Measurements from ENCODE around the gene CORO2B. TPM values are rescaled to one million over a fixed set of nuclear protein-coding genes. Genes with fewer than 3 reads are reported as not detected.

CORO2B gene
- polyA plus RNA-seq, 1 donor from 2014 or later = 15.1 TPM

DNA sequence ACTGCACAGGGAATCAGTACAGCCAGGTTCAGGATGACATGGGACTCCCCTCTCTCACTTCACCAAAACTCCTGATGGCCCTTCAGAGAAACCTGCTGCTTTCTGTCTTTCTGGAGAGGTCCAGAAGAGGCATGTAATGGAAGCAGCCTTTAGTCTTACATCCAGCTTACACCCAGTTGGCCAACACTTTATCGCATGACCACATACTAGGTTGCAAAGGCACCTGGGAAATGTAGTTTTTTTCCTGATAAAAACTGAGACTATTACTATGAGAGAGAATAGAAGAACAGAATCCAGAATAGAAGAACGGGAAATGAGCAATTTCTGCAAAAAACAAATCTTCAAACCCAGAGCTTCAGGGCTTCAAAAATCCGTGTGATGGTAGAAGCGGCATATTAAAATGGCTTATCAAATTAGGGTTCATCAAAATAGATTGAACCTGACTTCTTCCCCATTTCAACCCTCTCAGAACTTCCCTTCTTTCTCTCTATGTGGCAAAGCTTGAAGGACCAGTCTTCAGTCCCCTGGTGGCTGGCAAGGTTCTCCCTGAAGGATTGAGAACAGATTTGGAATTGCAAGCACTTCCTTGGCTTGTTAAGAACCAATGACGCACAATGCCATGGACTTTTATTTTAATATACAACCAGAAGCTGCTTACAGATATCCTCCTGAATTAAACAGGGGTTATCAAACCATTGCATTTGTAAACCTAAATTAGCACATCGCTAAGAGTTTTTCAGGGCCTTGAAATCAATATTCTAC lies 34.4 kb downstream of the CORO2B start:
- Histone ChIP-seq H3K9me3 (ENCODE audit: low read length) (no peaks in the 10 kb centered on the region), H3K4me2 (ENCODE audit: low read length) (no peak overlapping the region), H3K27ac (ENCODE audit: low read length) (no peak overlapping the region), H3K79me2 (replicated peaks; ENCODE audit: insufficient read depth, low read length) (peaks cover 10% of the 10 kb centered on the region), H3K9ac (ENCODE audit: low read length) (no peak overlapping the region), H3K27me3 (ENCODE audit: insufficient read depth, low read depth, low read length) (no peaks in the 10 kb centered on the region), H4K20me1 (ENCODE audit: insufficient read depth) (no peaks in the 10 kb centered on the region), H2AFZ (ENCODE audit: low read depth, low read length) (no peak overlapping the region), H3F3A (ENCODE audit: insufficient read depth, low read length, poor library complexity, severe bottlenecking) (no peaks in the 10 kb centered on the region), H3K9me2 (ENCODE audit: insufficient read depth, low read length) (no peaks in the 10 kb centered on the region), H3K36me3 (ENCODE audit: insufficient read depth, low read length) (no peaks in the 10 kb centered on the region), H3K4me3 (ENCODE audit: low read length) (no peak overlapping the region)
- no peak for TF ChIP-seq SMC3 (conservative IDR thresholded peaks at IDR 0.05; ENCODE audit: poor library complexity)
- no peak for TF ChIP-seq EP300 (conservative IDR thresholded peaks at IDR 0.05; ENCODE audit: poor library complexity, severe bottlenecking)
- TF ChIP-seq RAD21 (conservative IDR thresholded peaks at IDR 0.05) = no peak
- TF ChIP-seq POLR2AphosphoS5 (IDR thresholded peaks at IDR 0.05) = no peak
- TF ChIP-seq TAF1 (IDR thresholded peaks at IDR 0.05; ENCODE audit: low read depth) = no peak
- TF ChIP-seq EZH2 (IDR thresholded peaks at IDR 0.05; ENCODE audit: borderline replicate concordance, insufficient read depth, low read length, poor library complexity, severe bottlenecking) = no peak
- TF ChIP-seq, protein P1, sequence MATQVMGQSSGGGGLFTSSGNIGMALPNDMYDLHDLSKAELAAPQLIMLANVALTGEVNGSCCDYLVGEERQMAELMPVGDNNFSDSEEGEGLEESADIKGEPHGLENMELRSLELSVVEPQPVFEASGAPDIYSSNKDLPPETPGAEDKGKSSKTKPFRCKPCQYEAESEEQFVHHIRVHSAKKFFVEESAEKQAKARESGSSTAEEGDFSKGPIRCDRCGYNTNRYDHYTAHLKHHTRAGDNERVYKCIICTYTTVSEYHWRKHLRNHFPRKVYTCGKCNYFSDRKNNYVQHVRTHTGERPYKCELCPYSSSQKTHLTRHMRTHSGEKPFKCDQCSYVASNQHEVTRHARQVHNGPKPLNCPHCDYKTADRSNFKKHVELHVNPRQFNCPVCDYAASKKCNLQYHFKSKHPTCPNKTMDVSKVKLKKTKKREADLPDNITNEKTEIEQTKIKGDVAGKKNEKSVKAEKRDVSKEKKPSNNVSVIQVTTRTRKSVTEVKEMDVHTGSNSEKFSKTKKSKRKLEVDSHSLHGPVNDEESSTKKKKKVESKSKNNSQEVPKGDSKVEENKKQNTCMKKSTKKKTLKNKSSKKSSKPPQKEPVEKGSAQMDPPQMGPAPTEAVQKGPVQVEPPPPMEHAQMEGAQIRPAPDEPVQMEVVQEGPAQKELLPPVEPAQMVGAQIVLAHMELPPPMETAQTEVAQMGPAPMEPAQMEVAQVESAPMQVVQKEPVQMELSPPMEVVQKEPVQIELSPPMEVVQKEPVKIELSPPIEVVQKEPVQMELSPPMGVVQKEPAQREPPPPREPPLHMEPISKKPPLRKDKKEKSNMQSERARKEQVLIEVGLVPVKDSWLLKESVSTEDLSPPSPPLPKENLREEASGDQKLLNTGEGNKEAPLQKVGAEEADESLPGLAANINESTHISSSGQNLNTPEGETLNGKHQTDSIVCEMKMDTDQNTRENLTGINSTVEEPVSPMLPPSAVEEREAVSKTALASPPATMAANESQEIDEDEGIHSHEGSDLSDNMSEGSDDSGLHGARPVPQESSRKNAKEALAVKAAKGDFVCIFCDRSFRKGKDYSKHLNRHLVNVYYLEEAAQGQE (IDR thresholded peaks at IDR 0.05; ENCODE audit: borderline replicate concordance) = no peak
- TF ChIP-seq MXI1 (conservative IDR thresholded peaks at IDR 0.05; ENCODE audit: poor library complexity, severe bottlenecking) = no peak
- TF ChIP-seq, protein P2, sequence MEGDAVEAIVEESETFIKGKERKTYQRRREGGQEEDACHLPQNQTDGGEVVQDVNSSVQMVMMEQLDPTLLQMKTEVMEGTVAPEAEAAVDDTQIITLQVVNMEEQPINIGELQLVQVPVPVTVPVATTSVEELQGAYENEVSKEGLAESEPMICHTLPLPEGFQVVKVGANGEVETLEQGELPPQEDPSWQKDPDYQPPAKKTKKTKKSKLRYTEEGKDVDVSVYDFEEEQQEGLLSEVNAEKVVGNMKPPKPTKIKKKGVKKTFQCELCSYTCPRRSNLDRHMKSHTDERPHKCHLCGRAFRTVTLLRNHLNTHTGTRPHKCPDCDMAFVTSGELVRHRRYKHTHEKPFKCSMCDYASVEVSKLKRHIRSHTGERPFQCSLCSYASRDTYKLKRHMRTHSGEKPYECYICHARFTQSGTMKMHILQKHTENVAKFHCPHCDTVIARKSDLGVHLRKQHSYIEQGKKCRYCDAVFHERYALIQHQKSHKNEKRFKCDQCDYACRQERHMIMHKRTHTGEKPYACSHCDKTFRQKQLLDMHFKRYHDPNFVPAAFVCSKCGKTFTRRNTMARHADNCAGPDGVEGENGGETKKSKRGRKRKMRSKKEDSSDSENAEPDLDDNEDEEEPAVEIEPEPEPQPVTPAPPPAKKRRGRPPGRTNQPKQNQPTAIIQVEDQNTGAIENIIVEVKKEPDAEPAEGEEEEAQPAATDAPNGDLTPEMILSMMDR (IDR thresholded peaks at IDR 0.05; ENCODE audit: poor library complexity, severe bottlenecking) = no peak

- no peaks in the 10 kb centered on the region for H3F3A ChIP-seq (ENCODE audit: insufficient read depth, low read length, poor library complexity, severe bottlenecking)
- peak overlapping the region; percentile 37 for H3K4me3 ChIP-seq (ENCODE audit: low read length)
- no peak overlapping the region for H2AFZ ChIP-seq (ENCODE audit: low read depth, low read length)
- no peaks in the 10 kb centered on the region for H3K9me3 ChIP-seq (ENCODE audit: low read length)
- no peak overlapping the region for H3K27ac ChIP-seq (ENCODE audit: low read length)
- TF ChIP-seq, protein P1 (IDR thresholded peaks at IDR 0.05; ENCODE audit: borderline replicate concordance) = no peak
- no peak for TF ChIP-seq TAF1 (IDR thresholded peaks at IDR 0.05; ENCODE audit: low read depth)
- TF ChIP-seq POLR2AphosphoS5 (IDR thresholded peaks at IDR 0.05) = no peak
- no peak for TF ChIP-seq MXI1 (conservative IDR thresholded peaks at IDR 0.05; ENCODE audit: poor library complexity, severe bottlenecking)
- TF ChIP-seq EP300 (conservative IDR thresholded peaks at IDR 0.05; ENCODE audit: poor library complexity, severe bottlenecking) = no peak
- TF ChIP-seq SMC3 (conservative IDR thresholded peaks at IDR 0.05; ENCODE audit: poor library complexity) = no peak
- no peak for TF ChIP-seq EZH2 (IDR thresholded peaks at IDR 0.05; ENCODE audit: borderline replicate concordance, insufficient read depth, low read length, poor library complexity, severe bottlenecking)
- no peak for TF ChIP-seq RAD21 (conservative IDR thresholded peaks at IDR 0.05)
- TF ChIP-seq, protein P2 (IDR thresholded peaks at IDR 0.05; ENCODE audit: poor library complexity, severe bottlenecking) = no peak
- H3K4me2 ChIP-seq (ENCODE audit: low read length) = no peak overlapping the region
- peaks cover 10% of the 10 kb centered on the region for H3K79me2 ChIP-seq (replicated peaks; ENCODE audit: insufficient read depth, low read length)
- no peaks in the 10 kb centered on the region for H3K27me3 ChIP-seq (ENCODE audit: insufficient read depth, low read depth, low read length)
- H3K9ac ChIP-seq (ENCODE audit: low read length) = peak overlapping the region; percentile 46
- no peaks in the 10 kb centered on the region for H4K20me1 ChIP-seq (ENCODE audit: insufficient read depth)
- H3K9me2 ChIP-seq (ENCODE audit: insufficient read depth, low read length) = no peaks in the 10 kb centered on the region
- H3K36me3 ChIP-seq (ENCODE audit: insufficient read depth, low read length) = no peaks in the 10 kb centered on the region
Measured at GRCh38 chr15:68614286-68615035, 35.7 kb downstream of the CORO2B start.

Measured in neural cell (in vitro differentiated cells).